ENCODE measurements around the gene CD300E. TPM values are rescaled to one million over a fixed set of nuclear protein-coding genes. Genes with fewer than 3 reads are reported as not detected.

Gene CD300E
- total and polyA plus RNA-seq, 2 of the 4 experiments (the other 2 are of a cell fraction) = not detected

GRCh38 chr17:74625661-74626060 is 2.1 kb upstream of the CD300E start:
- Histone ChIP-seq H2BK20ac (ENCODE audit: low read depth, low read length) (no peak overlapping the region), H3K9me1 (ENCODE audit: insufficient read depth, low read length) (no peaks in the 10 kb centered on the region), H3K4ac (ENCODE audit: low read depth, low read length) (no peak overlapping the region), H3K9ac (ENCODE audit: low read depth, low read length) (no peak overlapping the region), H4K5ac (ENCODE audit: low read depth, low read length) (no peak overlapping the region), H3K4me1 (ENCODE audit: control insufficient read depth, insufficient read depth, low read length) (no peaks in the 10 kb centered on the region), H3K56ac (ENCODE audit: extremely low read depth, insufficient read depth, low read length) (no peak overlapping the region), H4K20me1 (ENCODE audit: insufficient read depth, low read length) (no peaks in the 10 kb centered on the region), H2BK5ac (ENCODE audit: low read depth, low read length, poor library complexity, severe bottlenecking) (no peak overlapping the region), H3K36me3 (ENCODE audit: control insufficient read depth, insufficient read depth, low read length) (no peaks in the 10 kb centered on the region), H3K18ac (ENCODE audit: low read depth, low read length) (no peak overlapping the region), H2BK15ac (ENCODE audit: low read depth, low read length) (no peak overlapping the region), H2AK9ac (replicated peaks; ENCODE audit: low read depth, low read length, poor library complexity) (no peak overlapping the region), H4K8ac (ENCODE audit: low read depth in 2 of 2, low read length in 2 of 2) (no peak overlapping the region), H3K14ac (replicated peaks; ENCODE audit: low read depth, low read length) (no peak overlapping the region), H3K27me3 (ENCODE audit: control insufficient read depth, insufficient read depth, low read length) (no peaks in the 10 kb centered on the region), H3K4me2 (ENCODE audit: low read depth, low read length) (no peak overlapping the region), H3K23ac (ENCODE audit: low read depth, low read length) (no peak overlapping the region), H3K4me3 (ENCODE audit: insufficient read depth, low read depth, low read length) (no peak overlapping the region), H2AFZ (replicated peaks; ENCODE audit: low read length, poor library complexity) (no peak overlapping the region), H2BK120ac (ENCODE audit: low read depth, low read length) (no peak overlapping the region), H4K91ac (ENCODE audit: insufficient read depth, low read depth, low read length) (no peak overlapping the region), H3K27ac (ENCODE audit: insufficient read depth, low read length) (no peak overlapping the region), H3K79me1 (ENCODE audit: low read depth in 1 of 2, low read length in 2 of 2) (no peaks in the 10 kb centered on the region), H3K9me3 (ENCODE audit: control insufficient read depth, insufficient read depth, low read length) (peaks cover 11% of the 10 kb centered on the region), H2AK5ac (ENCODE audit: low read depth, low read length) (no peak overlapping the region)
- TF ChIP-seq BHLHE40 (IDR thresholded peaks at IDR 0.05; ENCODE audit: low read depth, low read length) = no peak
- no peak for TF ChIP-seq NFE2L2 (IDR thresholded peaks at IDR 0.05; ENCODE audit: low read depth, low read length)
- TF ChIP-seq MAZ (IDR thresholded peaks at IDR 0.05; ENCODE audit: borderline replicate concordance, low read depth, low read length) = no peak
- no peak for TF ChIP-seq SMC3 (IDR thresholded peaks at IDR 0.05; ENCODE audit: low read depth, low read length)
- TF ChIP-seq RFX5 (IDR thresholded peaks at IDR 0.05; ENCODE audit: low read depth, low read length) = no peak
- TF ChIP-seq MAFK (IDR thresholded peaks at IDR 0.05; ENCODE audit: low read depth, low read length) = no peak
- no peak for TF ChIP-seq MXI1 (IDR thresholded peaks at IDR 0.05; ENCODE audit: borderline replicate concordance, low read depth, low read length)
- no peak for TF ChIP-seq RCOR1 (IDR thresholded peaks at IDR 0.05; ENCODE audit: insufficient replicate concordance, low read length)
- no peak for TF ChIP-seq FOS (IDR thresholded peaks at IDR 0.05; ENCODE audit: low read depth, low read length)
- no peak for TF ChIP-seq USF2 (IDR thresholded peaks at IDR 0.05; ENCODE audit: low read depth, low read length)
- no peak for TF ChIP-seq CHD1 (IDR thresholded peaks at IDR 0.05; ENCODE audit: low read depth, low read length)
- no peak for TF ChIP-seq CEBPB (IDR thresholded peaks at IDR 0.05; ENCODE audit: low read depth, low read length)
- TF ChIP-seq RAD21 (IDR thresholded peaks at IDR 0.05; ENCODE audit: low read length) = no peak
- no peak for TF ChIP-seq CTCF (conservative IDR thresholded peaks at IDR 0.05; ENCODE audit: low read depth, low read length)
- TF ChIP-seq ELK1 (IDR thresholded peaks at IDR 0.05; ENCODE audit: borderline replicate concordance, low read depth, low read length) = no peak
- no peak for TF ChIP-seq POLR2A (IDR thresholded peaks at IDR 0.05; ENCODE audit: low read depth, low read length)
- dilution Hi-C loops (cut with HindIII; ENCODE audit: low sequenced_read_pairs, unreplicated experiment) (no loop called here), intact Hi-C loops (cut with micrococcal nuclease) (no loop called here), in situ Hi-C loops (cut with MboI; ENCODE audit: low sequenced_read_pairs) (no loop called here)
- BruUV-seq (replicated peaks) = no TSS peak
- ATAC-seq (ENCODE audit: low read depth) (no peak), DNase-seq (no peak)
- ChIA-PET CTCF (no interaction called here), POLR2A (ENCODE audit: unreplicated experiment) (no interaction called here)
- WGBS, 2 experiments (ENCODE audit: extremely low coverage in 2 of 2, insufficient read length in 1 of 2) = 20% methylated on average over 1 of the region's 3 CpGs; no CpG with 5 or more reads in 1 of the 2 experiments
